GM10266 (cell line): ENCODE results near the gene TP73.

ENCODE experiments used
- DNase-seq: peaks from one replicate; pipeline ENCODE4 v3.0.0; 2012; ENCODE audit errors: extremely low spot score
- CTCF ChIP-seq: IDR thresholded peaks from 2 replicates; pipeline ENCODE4 v1.5.1; 2012; ENCODE audit warnings: mild to moderate bottlenecking, low read depth; ENCODE audit not compliant: control insufficient read depth, insufficient read depth; ENCODE audit errors: missing control alignments

TP73 gene

DNA sequence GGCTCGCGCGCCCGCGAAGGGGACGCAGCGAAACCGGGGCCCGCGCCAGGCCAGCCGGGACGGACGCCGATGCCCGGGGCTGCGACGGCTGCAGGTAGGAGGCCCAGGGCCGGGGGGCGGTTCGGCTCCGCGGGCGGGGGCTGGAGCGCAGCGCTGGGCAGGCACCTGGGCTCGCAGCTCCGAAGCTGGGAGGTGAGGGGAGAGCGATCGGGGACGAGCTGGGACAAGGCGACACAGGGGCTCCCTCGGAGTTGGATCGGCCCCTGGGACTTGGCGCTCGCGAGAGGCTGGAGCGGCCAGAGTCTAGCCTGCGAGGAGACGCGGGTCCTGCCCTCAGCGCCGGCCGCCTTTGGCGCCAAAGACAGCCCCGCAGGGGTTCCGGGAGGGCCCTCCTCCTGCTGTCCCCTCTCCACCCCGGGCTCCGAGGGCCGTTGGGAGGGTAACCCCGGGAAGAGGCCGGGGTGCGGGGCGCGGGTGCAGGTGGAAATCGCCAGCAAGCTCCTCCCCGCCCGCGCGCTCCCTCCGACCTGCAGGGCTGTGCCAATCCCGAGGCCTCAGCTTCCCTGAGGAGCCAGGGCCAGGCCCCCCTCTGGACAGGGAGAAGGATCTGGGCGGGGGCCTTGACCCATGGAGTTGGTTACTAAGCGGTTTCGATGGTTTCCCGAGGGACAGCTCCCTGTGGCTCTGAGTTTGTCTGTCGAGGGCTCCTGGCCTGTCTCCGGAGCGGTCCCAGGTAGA, 401 bp downstream of the TP73 start:
- no peak for DNase-seq
- TF ChIP-seq CTCF: no peak

- no peak for TF ChIP-seq CTCF
- no peak for DNase-seq
Observed at GRCh38 chr1:3653286-3653618, 936 bp downstream of the TP73 start.

DNA sequence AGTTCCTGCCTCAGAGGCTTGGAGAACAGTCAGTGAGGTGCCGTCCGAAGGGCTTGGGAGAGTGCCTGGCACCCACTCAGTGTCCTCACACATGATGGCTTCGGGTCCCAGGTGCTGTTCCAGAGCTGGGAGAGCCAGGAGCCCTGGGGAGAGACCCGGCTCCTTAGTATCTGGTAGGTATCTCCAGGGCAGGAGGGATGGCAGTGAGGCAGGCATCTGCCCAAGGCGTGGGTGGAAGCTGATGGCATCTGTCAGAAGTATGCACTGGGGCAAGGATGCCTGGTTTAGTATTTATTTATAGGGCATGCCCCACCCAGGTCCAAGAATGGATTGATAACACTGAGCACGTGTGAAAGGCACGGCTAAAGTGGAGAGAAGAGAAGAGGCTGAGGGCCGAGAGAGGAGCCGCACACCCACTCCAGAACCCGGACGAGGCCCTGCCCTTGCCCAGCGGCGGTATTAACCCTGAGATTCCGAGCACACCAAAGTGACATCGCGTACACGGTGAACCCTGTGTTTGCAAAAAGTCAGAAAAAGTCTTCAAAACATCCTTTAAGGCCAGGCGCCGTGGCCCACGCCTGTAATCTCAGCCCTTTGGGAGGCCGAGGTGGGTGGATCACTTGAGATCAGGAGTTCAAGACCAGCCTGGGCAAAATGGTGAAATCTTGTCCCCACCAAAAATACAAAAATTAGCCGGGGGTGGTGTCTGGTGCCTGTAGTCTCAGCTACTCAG, 2.4 kb downstream of the TP73 start:
- no peak for TF ChIP-seq CTCF
- DNase-seq: no peak

DNA sequence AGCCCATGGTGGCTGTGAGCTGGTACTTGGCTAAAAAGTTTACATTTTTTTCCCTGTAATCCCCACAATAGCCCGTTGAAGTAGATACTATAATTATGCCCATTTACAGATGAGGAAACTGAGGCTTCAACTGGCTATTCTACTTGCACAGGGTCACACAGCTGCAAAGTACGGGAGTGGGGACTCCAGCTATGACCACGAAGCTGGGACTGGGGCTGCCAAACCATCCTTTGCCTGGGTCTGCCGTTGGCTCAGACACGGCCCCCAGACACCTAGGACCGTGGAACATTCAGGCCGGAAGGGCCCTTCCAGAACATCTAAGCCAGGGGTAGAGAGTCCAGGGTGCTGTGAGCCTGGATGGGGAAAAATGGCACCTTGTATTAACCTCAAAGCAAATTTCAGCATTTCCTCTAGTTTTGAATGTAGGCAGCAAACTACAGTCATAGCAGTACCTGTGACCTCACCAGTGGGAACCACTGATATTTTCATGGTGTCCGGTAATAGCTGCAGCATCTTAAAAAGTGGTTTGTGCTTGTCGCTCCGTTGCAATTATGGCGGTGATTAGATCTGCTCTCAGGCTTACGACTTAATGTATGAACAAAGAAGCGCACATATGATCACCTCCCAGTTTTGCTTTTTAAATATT, 4.3 kb downstream of the TP73 start:
- peak; percentile 90 for DNase-seq
- TF ChIP-seq CTCF: no peak

- no peak for TF ChIP-seq CTCF
- no peak for DNase-seq
Observed at GRCh38 chr1:3657096-3657475, 4.8 kb downstream of the TP73 start.

DNA sequence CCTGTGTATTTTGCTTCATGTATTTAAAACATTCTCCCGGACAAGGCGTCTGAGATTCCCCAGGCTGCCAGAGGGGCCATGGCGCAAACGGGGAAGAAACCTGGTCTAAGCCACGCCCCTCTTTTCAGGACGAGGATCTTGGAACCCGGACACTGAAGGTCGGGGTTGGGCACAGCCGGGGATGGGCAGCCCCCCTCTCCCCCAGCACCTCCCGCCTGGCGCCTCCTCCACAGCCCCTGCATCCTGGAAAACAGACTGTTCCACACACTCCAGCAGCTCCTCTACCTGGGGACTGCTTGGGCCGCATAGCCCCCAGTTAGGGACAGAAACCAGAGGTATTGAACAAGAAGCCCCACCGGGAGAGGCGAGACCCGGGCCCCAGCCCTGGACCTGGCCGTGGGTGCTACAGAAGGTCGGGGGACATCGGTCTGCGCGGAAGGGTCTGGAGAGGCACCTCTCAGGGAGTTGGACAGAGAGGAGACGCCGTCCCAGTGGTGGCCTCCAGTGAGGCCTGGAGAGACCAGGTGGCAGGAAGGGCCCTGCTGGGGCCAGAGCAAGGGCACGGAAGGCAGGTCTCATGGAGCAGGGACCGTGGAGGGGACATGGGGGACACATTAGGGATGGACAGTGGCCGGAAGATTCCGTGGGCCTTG, 5.4 kb downstream of the TP73 start:
- no peak for DNase-seq
- no peak for TF ChIP-seq CTCF

GRCh38 chr1:3658231-3658615, 5.9 kb downstream of the TP73 start:
- no peak for DNase-seq
- TF ChIP-seq CTCF: no peak
